Retinal pigment epithelial cell (primary cell): ENCODE measurements around the gene SALL3.
"Not testable (repeated sequence)": the region's sequence is repeated elsewhere in the genome, so short reads cannot be mapped to it uniquely, and the experiment has no call there.

ENCODE experiments used
- DNase-seq: peaks from one replicate; pipeline ENCODE4 v3.0.0-alpha.2; 2010; ENCODE audit warnings: low read depth
- H3K4me3 ChIP-seq: 2 replicates; pipeline ENCODE4 v1.5.1; 2011; ENCODE audit warnings: mild to moderate bottlenecking, low read length, control low read depth, moderate library complexity
- TF ChIP-seq, protein P1 (sequence below): conservative IDR thresholded peaks from 2 replicates; pipeline ENCODE4 v1.5.1; 2011; ENCODE audit warnings: low read depth, low read length, control low read depth, inconsistent platforms

Gene SALL3

DNA sequence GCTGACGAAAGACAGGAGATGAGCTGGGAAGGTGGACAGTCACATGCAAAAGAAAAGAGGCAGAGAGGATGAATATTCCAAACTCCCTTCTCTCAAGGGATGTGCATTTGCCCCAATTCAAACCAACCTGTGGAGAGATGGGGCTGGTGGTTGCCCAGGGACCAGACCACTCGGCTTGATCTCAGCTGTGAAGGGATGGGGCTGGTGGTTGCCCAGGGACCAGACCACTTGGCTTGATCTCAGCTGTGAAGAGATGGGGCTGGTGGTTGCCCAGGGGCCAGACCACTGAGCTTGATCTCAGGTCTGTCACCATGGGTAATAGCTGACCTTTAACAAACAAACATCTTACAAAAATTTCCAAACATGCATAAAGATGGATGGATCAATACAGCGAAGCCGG lies 42.5 kb upstream of the SALL3 start:
- TF ChIP-seq, protein P1, sequence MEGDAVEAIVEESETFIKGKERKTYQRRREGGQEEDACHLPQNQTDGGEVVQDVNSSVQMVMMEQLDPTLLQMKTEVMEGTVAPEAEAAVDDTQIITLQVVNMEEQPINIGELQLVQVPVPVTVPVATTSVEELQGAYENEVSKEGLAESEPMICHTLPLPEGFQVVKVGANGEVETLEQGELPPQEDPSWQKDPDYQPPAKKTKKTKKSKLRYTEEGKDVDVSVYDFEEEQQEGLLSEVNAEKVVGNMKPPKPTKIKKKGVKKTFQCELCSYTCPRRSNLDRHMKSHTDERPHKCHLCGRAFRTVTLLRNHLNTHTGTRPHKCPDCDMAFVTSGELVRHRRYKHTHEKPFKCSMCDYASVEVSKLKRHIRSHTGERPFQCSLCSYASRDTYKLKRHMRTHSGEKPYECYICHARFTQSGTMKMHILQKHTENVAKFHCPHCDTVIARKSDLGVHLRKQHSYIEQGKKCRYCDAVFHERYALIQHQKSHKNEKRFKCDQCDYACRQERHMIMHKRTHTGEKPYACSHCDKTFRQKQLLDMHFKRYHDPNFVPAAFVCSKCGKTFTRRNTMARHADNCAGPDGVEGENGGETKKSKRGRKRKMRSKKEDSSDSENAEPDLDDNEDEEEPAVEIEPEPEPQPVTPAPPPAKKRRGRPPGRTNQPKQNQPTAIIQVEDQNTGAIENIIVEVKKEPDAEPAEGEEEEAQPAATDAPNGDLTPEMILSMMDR, result no peak
- DNase-seq, result no peak
- no peak overlapping the region for H3K4me3 ChIP-seq

DNA sequence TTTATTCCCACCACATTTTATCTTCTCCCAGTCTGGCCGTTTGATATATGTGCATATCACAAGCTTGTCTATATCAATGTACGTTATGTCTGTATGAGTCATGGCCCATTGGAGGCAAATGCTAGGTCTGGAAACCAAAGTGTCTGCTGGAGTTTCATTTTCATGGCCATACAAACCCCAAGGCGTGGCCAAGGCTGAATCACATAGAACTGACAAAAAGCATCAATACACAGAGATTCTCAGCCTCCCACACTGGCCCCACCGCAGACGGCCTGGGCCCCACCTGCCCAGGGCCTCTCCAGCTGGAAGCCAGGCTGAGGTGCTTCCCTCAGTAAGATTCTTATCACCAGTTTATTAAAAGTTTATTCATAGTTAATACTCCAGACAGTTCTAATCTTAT lies 40.5 kb upstream of the SALL3 start:
- DNase-seq, result no peak
- TF ChIP-seq, protein P1, result no peak
- no peak overlapping the region for H3K4me3 ChIP-seq

DNA sequence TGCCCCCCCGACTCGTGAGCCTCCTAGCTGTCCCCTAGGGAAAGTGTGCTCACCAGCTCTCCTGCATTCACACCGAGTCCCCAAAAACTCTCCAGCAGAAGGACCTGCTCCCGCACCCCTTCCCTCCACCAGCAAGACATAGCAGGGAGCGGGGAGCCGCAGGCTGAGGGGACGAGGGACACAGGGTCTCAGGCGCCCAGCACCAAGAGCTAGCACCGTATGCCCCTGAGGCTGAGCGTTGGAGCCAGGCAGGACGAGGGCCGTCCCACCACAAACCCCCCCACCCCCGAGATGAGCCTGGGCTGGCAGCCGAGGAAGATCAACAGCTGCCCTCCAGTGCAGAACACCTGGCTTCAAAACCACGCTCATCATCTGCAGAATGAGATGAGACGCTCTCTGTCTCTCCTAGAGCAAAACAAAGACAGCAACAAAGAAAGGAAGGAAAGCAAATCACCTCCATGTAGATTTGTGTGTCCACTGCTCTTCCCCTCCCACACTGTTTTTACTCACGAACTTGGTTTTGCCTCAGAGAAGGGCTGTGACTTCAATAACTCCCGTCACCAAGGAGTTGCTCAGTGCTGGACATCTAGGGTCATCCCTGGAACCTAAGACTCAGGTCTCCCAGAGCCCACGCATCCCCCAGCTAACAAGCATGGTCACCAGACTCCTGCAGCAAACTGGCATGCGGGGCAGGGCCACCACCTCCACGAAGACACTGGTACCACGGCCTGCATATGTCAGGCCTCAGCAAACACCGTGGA lies 39.7 kb upstream of the SALL3 start:
- TF ChIP-seq, protein P1, result no peak
- DNase-seq, result no peak

DNA sequence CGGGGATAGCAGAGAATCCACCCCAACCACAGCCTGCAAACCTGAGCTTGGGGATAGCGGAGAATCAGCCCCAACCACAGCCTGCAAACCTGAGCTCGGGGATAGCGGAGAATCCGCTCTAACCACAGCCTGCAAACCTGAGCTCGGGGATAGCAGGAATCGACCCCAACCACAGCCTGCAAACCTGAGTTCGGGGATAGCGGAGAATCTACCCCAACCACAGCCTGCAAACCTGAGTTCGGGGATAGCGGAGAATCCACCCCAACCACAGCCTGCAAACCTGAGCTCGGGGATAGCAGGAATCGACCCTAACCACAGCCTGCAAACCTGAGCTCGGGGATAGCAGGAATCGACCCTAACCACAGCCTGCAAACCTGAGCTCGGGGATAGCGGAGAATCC lies 37.4 kb upstream of the SALL3 start:
- DNase-seq, H3K4me3 ChIP-seq: not testable (repeated sequence)

More for the DNA sequence above, 39.7 kb upstream of the SALL3 start:
- H3K4me3 ChIP-seq, result no peak overlapping the region

DNA sequence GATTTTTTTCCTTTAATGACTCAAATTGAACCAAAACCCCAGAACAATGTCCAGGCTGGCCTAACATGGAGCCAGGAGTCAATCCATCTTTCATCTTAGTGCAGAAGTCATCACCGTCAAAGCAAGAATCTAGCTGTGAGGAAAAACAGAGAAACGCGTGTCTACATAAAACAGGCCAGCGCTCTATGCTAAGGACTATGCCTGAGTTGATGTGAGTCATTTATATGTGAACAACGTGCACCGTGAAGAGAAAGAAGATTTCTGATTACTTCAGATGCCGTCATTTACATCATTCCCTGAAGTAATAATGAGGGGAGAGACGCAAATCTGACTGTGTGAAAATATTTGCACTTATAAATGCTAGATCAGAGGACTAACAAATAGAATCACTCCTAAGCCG lies 34.0 kb upstream of the SALL3 start:
- no peak for DNase-seq
- TF ChIP-seq, protein P1, result no peak

DNA sequence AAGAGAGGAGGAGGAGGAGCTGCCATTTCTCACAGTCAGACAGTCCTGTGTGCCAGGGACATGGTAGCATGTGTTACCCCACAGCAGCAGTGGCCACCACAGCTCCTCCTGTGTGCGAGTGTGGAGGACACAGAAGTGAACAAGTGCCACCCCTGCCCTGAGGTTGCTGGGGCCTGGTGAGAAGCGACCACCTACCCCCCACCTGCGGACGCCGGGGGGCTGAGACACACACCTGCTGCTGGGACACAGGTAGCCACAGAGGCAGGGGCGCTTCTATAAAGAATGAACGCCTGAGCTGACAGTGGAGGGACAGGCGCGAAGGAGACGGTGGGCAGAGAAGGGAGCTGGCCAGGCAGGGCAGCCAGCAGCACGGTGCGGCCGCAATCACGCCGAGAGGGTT lies 32.3 kb upstream of the SALL3 start:
- no peak overlapping the region for H3K4me3 ChIP-seq
- TF ChIP-seq, protein P1, result no peak
- no peak for DNase-seq

More for the DNA sequence above, 34.0 kb upstream of the SALL3 start:
- H3K4me3 ChIP-seq, result no peak overlapping the region

DNA sequence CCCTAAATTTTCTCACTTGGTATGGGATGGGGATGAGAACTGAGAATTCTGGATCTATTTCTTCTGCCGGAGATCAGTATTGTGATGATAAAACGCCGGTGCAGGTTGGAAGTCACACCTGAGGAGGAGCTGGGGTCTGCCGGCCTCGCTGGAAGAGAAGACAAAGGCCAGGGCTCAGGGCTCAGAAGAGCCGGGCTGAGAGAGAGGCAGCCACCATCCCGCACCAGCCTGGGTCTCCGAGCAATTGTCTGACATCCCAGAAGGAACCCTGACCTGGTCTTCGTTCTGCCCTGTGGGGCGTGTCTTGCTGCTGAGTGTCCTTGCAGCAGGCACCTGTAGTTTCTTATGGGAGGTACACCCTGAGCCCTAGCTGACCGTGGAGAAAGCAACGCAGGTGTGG lies 31.4 kb upstream of the SALL3 start:
- no peak for DNase-seq
- TF ChIP-seq, protein P1, result no peak
- H3K4me3 ChIP-seq, result no peak overlapping the region

DNA sequence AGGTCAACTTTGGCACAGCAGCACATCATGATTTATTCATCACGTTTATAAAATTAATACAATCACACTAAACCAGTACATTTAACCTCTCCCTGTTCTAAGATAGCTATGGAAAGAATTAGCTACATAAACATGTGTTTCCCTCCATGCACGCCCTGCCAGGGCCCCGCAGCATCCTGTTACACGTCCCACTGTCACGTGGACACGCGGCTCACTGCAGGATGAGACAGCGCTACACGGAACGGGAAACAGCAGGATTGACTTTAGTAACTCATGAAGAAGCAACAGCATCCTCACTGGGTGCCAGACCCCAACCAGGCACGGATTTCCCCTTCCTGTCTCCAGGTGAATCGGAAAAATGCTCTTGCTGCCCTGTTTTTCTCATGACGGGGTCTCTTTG lies 30.9 kb upstream of the SALL3 start:
- no peak overlapping the region for H3K4me3 ChIP-seq
- DNase-seq, result no peak
- TF ChIP-seq, protein P1, result no peak
